GM18511 (cell line): ENCODE data around the gene SBNO2.
A peak's percentile ranks its signal among the peaks of the same experiment; 100 is the strongest.
"Not testable (repeated sequence)": the region's sequence is repeated elsewhere in the genome, so short reads cannot be mapped to it uniquely, and the experiment has no call there.

Source experiments
- ATAC-seq: cut with Tn5 transposase; IDR thresholded peaks from one replicate; pipeline ENCODE4 v1.9.1; 2021; ENCODE audit warnings: mild to moderate bottlenecking, moderate library complexity; ENCODE audit not compliant: unreplicated experiment

Gene SBNO2

DNA sequence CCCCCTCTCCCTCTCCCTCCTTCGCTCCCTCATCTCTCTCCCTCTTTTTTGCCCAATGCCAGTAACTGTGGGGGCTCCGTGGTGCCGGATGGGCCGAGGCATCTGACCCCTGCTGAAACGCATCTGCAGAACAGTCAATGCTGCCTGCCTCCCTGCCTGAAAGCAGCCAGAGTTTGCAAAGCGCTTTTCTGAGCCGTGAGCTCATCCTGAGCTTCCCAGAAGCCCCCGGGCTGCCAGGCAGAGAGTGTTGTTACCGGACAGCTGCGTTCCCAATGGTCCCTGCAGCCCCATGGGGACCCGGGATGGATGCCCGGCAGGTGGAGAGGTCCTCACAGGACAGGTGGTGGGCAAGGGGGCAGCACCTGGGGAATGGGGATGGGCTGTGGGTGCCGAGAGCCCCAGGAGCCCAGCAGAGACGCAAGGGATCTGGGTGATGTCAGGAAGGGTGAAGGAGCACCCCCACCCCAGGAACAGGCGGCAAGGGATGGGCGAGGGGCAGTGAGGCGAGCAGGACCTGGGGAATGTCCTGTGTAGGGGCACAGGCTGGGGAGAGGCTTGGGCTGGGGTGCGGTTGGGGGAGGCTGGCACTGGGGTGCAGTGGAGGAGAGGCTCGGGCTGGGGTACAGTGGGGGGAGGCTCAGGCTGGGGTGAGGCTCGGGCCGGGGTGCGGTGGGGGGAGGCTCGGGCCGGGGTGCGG is 37.3 kb downstream of the SBNO2 start:
- ATAC-seq, result no peak

DNA sequence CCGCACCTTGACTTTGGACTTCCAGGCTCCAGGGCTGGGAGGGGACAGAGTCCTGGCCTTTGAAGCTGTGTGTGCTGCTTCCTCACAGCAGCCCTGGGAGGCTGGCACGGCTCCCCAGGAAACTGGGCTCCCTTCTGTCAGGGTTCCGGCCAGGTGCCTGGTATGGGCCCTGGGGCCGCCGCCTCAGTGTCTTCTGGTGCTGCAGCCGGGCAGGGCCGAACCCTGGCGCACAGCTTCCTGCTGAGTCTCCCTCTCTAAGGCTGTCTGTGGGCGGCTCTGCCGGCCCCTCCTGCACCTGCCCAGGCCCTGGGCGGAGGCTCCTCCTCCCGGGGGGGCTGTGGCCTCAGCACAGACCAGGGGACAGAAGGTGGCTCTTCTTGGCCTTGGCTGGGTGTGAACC is 37.9 kb downstream of the SBNO2 start:
- ATAC-seq, result no peak

DNA sequence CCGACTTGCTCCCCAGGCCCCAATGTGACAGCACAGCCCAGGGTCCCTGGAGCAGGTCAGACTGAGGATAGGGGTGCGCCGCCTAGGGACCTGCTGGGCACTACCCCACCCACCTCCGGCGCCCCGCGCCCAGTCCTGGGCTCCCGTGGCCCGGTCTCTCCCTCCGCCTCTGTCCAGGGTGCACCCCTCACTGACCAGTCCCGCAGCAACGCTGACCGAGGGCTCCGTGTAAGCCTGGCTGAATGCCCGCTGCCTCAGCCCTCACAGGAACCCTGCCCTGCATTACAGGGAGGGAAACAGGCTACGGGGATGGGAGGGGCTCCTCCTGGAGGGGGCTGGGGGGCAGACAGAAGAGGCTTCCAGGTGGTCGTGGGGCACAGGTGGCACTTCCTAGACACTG is 38.6 kb downstream of the SBNO2 start:
- ATAC-seq, result no peak

DNA sequence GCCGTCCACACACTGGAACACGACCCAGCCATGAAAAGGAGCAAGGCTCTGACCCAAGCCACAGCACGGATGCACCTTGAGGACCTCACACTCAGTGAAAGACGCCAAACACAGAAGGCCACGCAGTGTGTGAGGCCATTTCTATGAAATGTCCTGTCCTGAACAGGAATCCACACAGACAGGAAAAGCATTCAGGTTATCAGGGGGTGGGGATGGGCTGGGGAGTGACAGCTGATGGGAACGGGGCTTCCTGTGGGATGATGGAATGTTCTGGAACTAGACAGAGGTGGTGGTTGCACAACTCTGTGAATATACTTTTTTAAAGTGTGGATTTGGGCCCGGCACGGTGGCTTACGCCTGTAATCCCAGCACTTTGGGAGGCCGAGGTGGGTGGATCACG is 39.6 kb downstream of the SBNO2 start:
- no peak for ATAC-seq

DNA sequence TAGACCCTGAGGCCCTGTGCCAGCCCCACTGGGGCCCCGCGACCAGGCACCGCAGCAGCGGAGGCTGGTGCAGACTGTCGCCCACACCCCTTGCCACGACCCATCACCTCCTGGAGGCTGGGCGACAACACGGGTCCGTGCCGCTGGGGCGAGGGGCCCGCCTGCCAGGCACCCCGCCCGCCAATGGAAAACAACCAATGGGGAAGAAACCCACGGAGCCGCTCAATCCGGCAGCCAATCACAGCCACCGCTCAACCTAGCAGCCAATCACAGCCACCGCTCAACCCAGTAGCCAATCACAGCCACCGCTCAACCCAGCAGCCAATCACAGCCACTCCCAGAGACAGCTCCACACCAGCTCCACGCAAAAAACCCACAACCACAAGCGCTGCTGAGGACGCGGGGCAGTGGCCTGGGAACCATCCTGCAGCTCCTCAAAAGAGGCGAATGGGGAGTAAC is 40.6 kb downstream of the SBNO2 start:
- ATAC-seq, result no peak

DNA sequence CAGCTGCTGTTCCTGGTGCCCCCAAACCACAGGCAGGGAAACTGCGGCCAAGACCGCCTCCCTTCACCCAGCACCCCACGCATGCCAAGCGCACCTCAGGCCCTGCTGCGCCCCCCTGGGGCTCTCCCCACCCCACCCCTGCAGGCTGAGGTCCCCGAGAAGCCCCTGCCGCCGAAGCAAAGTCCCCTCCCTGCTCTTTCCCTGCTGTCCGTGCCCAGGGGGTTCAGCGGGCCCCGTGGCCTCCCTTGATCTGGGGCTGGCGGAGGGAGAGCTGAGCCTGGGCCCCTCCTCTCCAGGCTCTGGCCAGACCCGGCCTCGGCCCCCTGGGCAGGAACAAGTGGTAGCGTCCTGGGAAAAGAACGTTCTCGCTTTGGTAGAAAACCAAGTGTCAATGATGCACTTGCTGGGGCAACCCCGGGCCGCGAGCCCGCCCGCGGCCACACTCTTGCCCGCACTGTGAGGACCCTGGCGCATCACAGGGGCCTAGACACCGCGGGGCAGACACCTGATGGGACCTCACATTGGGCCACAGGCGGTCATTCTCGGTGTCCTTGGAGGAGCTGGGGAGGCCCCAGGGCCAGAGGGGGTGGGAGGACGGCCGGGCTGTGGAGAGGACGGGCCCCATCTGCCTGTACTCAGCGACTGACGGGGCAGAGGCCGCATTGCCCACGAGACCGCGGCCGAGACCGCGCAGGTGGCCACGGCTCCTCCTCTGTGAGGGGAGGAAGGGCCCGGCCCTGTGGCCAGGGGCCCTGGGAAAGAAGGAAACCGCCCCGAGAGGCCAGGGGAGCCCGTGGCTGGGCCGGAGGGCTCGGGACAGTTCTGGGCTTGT is 41.3 kb downstream of the SBNO2 start:
- ATAC-seq, result peak; percentile 14

DNA sequence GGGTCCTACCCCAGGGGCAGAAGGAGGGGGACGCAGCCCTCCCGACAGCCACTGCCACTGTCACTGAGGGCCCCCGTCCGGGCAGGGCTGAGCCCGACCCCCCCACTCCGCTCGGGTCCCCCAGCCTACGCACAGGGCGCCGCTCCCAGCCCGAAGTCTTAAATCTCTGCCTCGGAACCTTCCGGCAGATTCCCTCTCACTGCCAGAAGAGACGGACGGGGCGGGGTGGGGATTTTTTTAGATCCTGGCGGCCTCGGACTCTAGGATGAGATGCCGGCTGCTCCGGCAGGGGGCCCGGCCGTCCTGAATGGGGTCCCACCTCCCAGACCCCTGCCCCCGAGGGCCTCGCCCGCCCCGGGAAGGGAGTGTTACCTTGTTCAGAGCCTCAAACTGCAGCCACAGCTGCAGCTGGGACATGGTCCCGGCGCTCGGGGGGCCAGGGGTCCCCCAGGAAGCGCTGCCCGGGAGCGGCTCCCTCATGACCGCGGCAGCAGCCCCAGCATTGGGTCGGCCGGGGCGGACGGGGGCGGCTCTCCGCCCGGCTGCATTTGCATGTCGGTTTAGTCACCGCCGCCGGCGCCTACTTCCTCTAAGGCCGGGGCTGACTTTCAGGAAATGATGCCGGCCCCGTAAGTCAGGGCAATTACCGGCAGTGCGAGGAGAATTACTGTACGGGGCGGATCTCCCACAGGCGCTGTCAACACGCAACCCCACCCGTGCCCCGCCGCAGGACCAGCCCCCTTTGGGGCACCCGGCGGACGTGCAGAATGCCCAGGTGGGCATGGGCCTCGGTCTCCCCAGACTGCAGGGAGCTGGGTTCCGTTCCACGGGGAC is 42.1 kb downstream of the SBNO2 start:
- ATAC-seq, result peak; percentile 60

DNA sequence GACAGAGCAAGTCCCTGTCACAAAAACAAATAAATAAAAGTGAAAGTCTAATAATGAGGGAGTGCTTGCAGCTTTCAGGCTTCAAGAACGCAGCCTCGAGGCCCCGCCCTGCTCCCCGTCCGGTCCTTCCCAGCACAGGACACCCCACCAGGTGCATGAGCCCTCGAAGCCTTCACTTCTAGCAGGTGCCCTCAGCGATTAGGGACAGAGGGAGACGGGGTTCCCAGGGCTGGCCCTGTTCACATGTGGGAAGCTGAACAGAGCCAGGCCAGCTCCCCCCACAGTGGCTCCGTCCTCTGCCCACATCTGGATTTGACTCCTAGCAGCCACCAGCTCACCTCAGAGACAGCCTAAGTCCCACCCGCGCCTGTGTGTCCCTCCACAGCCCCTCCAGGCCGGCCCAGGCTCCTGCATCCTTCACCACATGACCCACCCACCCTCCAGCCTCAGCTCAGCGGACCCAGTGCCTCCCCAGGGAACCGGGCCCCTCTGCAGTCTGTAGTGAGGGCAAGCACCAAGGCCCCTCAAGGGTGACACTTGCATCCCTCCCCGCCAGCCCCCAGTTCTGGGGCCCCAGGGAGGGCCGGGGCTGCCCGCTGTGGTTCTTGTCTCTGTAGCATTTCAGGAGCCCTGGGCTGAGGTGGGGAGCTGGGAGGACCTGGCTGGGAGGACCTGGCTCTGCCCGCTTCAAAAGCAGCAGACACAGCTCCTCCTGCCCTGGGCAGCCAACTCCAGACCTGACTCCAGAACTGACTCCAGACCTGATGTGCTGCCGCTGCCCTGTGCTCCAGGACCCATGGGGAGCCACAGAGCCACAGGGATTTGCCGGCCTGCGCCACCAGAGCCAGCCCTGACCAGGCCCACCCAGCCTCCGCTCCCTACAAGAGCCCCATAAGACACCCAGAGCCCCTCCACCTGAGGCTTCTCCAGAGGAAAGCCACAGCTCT is 43.0 kb downstream of the SBNO2 start:
- ATAC-seq, result peak; percentile 13

DNA sequence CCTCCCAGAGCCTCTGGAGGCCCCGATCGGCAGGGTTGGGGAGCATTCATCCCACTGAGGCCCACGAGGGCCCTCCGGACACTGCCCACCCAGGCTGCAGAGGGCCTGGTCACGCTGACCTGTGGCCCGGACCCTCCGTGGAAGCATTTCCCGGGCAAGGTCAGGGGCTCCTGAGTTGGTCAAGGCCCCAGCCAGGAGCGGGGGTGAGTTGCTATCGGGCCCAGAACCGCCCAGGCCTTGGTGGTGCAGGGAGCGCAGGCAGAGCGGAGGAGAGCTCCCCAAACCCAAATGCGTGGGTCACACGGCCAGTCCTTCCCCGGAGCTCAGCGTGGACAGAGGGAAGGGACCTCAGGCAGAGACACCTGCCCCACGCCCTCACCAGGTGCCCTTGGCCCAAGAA is 44.5 kb downstream of the SBNO2 start:
- ATAC-seq, result no peak

DNA sequence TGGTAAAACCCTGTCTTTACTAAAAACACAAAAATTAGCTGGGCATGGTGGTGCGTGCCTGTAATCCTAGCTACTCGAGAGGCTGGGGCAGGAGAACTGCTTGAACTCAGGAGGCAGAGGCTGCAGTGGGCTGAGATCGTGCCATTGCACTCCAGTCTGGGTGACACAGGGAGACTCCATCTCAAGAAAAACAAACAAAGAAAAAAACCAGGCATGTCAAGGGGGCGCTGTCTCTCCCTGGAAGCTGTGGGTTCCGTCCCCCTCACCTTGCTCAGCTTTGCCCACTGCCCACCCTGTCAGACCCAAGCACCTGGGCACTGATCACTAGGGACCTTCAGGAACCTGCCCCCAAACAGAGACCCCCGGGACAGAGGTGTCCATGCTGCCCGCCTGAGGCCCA is 45.0 kb downstream of the SBNO2 start:
- not testable (repeated sequence) for ATAC-seq

DNA sequence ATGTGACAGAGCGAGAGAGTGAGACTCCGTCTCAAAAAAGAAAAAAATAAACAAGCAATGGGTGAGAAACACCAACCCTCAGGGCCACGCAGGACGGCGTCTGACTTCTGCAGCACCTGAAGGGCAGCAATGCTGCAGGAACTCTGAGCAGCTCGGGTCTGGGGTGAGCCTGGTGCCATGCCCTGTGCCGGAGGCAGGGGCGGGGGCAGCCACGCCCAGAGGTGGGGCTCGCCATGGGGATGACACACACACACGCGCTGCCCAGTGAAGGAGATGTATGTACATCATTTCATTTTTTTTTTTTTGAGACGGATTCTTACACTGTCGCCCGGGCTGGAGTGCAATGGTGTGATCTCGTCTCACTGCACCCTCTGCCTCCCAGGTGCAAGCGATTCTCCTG is 46.0 kb downstream of the SBNO2 start:
- ATAC-seq, result no peak

DNA sequence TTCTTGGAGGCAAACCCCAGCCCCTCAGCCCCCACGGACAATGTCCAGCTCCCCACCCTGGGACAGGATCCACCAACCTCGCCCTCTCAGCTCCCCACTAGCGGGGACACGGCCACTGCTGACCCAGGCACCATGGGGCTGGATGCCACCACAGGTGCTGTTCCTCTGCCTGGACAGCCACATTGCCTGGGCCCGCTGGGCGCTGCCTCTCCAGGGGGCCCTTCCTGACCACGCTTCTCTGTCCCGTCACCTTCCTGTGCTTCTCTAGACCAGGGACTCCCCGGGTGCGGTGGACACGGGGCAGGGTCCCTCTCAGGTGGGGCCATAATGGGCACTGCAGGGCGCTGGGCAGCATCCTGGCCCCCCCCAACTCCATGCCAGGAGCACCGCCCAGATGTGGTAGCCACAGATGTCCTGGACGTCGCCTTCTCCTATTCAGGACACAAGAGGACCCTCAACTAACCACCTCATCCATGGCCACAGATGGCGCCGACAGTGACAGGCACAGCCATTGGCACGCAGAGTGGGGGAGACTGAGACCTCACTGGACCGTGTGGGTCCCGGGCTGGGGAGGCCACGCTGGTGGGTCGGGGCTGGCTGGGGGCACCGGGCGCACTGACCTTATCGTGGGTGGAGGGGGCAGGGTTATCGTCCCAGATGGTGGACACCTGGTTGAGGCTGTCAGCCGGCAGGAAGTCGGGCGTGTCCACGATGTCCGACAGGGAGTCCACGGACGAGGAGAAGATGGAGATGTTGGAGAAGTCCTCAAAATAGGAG is 46.9 kb downstream of the SBNO2 start:
- ATAC-seq, result no peak

DNA sequence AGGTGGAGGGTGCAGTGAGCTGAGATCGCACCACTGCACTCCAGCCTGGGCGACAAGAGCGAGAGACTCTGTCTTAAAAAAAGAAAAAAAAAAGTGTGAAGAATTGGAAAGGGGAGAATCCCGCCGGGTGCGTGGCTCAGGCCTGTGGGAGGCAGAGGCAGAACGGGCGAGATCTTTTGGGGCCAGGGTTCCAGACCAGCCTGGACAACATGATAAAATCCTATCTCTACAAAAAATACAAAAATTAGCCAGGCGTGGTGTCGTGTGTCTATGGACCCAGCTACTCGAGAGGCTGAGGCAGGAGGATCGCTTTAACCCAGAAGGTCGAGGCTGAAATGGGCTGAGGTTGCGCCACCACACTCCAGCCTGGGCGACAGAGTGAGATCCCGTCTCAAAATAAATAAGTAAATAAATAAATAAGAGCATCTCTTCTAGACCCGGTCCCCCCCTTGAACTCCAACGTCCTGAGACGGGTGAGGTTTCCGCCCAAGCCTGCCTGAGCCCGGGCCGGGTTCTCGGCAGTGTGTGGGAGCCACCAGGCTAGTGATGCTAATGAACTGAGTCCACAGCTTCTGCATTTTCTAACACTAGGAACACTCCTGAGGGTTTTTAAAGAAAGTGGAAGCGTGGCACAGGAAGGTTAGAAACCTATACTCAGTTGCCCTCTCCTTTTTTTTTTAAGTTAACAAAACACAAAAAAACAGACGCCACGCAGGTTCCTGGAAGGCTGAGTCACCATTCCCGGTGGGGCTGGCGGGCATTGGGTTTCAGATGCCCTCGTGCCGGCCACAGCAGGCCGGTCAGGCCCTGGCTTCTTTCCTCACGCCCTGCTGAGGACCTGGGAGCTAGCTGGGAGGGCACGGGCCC is 48.2 kb downstream of the SBNO2 start:
- ATAC-seq, result no peak

DNA sequence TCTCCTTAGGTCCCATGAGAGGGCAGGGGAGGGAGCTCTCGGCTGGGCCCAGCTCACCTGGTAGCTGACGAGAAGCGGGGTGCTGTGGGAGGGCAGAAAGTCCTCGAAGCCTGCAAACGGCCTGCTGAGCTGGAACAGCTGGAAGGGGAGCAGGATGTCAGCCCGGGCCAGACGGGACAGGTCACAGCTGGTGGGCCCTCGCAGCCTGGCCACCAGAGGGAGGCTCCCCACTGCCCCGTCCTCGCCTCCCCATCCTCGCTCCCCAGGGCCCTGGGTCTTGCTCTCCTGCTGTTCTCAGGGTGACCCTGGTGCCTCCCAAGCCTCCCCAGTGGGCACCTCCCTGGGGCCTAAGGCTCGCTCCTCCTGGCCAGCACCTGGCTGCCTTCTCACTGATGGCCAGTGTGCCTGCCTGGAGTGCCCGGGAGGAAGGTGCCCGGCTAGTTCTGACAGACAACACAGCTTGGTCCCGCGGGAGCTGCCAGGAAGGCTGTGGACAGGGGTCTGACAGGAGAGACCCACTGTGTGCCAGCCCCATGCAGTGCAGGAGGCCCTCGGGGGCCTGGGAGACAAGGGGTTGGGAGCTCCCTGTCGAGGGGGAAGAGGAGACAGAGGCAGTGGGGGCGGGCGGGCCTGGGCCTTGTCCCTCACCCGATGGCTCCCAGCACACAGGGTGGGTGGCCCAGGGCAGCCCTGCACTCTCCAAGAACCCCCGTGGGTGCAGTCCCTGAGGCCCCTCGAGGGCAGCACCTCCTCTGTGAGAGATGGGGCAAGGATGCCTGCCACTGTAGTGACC is 50.0 kb downstream of the SBNO2 start:
- ATAC-seq, result no peak

DNA sequence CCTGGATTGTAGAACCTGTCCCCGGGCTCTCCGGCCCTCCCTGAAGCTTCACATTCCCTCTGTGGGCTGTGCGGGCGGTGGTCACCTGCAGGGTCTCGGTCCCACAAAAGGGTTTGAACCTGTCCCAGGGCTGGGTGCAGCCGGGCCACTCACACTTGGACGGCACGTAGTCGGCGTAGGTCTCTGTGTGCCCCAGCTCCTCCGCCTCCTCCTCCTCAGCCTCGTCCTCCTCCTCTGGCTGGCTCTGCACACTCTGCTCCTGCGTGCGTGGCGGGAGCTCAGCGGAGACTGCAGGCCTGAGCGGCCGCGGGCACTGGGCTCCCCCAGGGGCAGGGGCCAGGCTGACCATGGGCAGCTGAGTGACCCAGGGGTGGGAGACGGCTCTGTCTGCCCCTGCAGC is 50.7 kb downstream of the SBNO2 start:
- ATAC-seq, result no peak

DNA sequence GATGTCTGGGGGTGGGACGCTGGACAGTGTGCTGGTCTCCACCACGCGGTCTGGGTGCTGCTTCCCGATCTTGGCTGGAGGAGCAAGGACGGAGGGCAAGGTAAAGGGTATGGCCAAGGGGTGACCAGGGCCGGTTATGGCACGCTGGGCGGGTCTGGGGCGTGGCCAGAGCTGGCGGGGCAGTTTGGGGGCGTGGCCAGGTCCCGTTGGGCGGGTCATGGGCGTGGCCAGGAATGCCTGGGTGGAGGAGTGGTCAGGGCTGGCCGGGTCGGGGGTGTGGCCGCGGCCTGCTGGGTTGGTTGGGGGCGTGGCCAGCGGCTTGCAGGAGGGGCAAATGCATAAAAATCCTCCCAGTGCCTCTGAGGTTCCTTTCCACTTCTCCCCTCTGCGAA is 51.1 kb downstream of the SBNO2 start:
- no peak for ATAC-seq

DNA sequence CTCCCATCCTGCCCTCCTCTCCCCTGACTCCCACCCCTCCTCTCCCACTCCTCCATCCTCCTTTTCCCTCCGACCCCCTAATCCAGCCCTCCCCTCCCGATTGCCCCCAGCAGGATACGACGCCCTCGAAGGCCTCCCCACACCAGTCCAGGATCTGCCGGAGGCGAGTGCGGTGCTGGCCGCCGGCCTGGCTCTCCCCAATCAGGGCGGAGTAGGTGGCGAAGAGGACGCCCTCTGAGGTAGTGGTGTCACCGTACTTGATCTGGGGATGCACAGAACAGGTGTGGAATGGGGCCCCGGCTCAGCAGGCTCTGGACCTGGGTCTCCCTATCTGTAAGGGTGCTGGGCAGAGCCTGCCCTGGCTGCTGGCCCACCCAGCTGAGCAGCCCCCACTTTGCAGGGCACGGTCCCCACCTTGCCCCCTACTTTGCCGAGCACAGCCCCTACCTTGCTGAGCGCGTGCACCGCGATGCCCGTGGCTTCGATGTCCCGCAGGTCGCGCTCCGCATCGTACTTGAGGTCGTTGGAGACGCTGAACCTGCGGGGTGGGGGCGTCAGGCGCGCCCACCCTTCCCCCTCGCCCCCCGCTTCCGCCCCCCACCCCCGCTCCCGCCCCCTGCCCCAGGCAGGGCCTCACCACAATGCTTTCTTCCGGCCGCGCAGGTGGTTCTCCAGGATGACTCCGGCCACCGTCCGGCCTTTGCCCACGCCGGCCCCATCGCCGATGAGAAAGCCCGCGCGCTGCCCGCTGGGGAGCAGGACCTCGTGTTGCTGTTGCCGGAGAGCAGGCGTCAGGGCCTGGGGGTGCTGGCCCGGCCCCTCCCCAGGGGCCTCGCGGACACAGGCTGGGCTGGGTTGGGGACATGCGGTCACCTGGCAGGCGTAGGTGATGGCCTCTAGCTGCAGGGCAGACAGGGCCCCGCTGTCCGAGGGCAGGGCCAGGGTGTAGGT is 51.8 kb downstream of the SBNO2 start:
- no peak for ATAC-seq
